Ectodermal cell (in vitro differentiated cells): Measurements from ENCODE around the gene SAPCD2.

Experiments used
- H3K27ac ChIP-seq: 2 replicates; pipeline ENCODE4 v1.7.0; 2013; ENCODE audit warnings: mild to moderate bottlenecking, low read depth, low read length; ENCODE audit not compliant: insufficient read depth, poor library complexity, severe bottlenecking
- H3K27me3 ChIP-seq: 2 replicates; pipeline ENCODE4 v1.7.0; 2013; ENCODE audit warnings: mild to moderate bottlenecking, low read length; ENCODE audit not compliant: insufficient read depth, control insufficient read depth, poor library complexity, severe bottlenecking
- H3K36me3 ChIP-seq: one replicate; pipeline ENCODE4 v1.7.0; 2013; ENCODE audit warnings: low read length; ENCODE audit not compliant: control insufficient read depth, insufficient read depth
- H3K4me1 ChIP-seq: one replicate; pipeline ENCODE4 v1.7.0; 2013; ENCODE audit warnings: low read length; ENCODE audit not compliant: control insufficient read depth, insufficient read depth
- H3K4me3 ChIP-seq: 2 replicates; pipeline ENCODE4 v1.7.0; 2013; ENCODE audit warnings: low read depth, low read length, control low read depth; ENCODE audit not compliant: insufficient read depth
- H3K9me3 ChIP-seq: 2 replicates; pipeline ENCODE4 v1.7.0; 2013; ENCODE audit warnings: mild to moderate bottlenecking, low read length, moderate library complexity; ENCODE audit not compliant: control insufficient read depth
- WGBS, 2 experiments: methylation state at CpG; one replicate each; pipeline ENCODE4 v1.1.7; 2013; ENCODE audit warnings: missing lambda C conversion rate in 2 of 2; 5-methylcytosine and 5-hydroxymethylcytosine counted together

SAPCD2 gene

DNA sequence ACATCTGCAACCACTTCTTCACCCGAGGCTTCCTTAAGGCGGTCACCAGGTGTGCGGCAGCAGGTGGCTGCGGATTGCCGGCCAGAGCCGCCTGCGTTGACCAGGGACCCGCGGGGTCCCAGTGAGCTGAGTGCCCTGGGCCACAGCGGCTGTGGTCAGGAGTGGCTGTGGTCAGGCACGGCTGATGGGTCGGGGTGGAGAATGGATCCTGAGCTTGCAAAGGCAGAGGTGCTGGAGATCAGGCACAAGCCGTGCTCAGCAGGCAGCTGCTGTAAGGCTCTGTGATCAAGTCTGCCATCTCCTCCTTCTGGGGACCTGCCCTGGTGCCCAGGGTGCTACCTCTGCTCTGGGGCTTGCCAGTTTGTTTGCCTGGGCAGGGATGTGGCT lies 9.0 kb upstream of the SAPCD2 start:
- Histone ChIP-seq H3K9me3 (no peaks in the 10 kb centered on the region), H3K27me3 (peaks cover 72% of the 10 kb centered on the region), H3K4me1 (peaks cover 10% of the 10 kb centered on the region), H3K36me3 (no peaks in the 10 kb centered on the region), H3K4me3 (no peak overlapping the region), H3K27ac (no peak overlapping the region)
- 83 to 85% methylated on average over 13 of the region's 13 CpGs for WGBS, 2 experiments

DNA sequence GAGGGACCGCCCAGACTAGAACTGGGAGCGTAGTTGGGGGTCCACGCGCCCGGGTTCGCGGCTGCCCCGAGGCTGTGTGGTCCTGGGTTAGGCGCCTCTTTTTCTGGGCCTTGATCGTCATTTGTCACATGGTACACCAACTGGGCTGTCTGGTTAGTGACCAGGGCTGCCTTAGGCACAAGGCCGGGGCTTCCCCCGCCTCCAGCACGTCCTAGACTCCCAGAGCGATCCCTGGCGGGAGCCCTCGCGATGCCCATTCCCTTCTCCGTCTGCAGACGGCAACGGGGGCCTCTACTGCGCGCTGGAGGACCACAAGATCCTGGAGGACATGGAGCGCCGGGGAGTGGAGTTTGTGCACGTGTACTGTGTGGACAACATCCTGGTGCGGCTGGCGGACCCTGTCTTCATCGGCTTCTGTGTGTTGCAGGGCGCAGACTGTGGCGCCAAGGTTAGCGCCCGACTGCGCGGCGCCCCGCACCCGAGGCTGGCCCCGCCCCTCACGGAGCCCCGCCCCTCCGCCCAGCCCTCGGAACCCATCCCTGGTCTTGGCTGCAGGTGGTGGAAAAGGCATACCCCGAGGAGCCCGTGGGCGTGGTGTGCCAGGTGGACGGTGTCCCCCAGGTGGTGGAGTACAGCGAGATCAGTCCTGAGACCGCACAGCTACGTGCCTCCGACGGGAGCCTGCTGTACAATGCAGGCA lies 8.5 kb upstream of the SAPCD2 start:
- Histone ChIP-seq H3K27ac (no peak overlapping the region), H3K36me3 (no peaks in the 10 kb centered on the region), H3K4me1 (peaks cover 10% of the 10 kb centered on the region), H3K4me3 (no peak overlapping the region), H3K27me3 (peaks cover 71% of the 10 kb centered on the region), H3K9me3 (no peaks in the 10 kb centered on the region)
- 36 to 38% methylated on average over 51 of the region's 51 CpGs for WGBS, 2 experiments

GRCh38 chr9:137077758-137078693 lies 7.7 kb upstream of the SAPCD2 start:
- Histone ChIP-seq H3K27me3 (peaks cover 75% of the 10 kb centered on the region), H3K36me3 (no peaks in the 10 kb centered on the region), H3K4me1 (peaks cover 10% of the 10 kb centered on the region), H3K4me3 (peak overlapping the region; percentile 21), H3K27ac (no peak overlapping the region), H3K9me3 (no peaks in the 10 kb centered on the region)
- 10% methylated on average over 76 of the region's 76 CpGs for WGBS, 2 experiments

GRCh38 chr9:137077010-137077747 lies 6.8 kb upstream of the SAPCD2 start, which contains the start of gene UAP1L1:
Gene UAP1L1 (plus strand): TSS chr9:137077517. CDS start chr9:137077533, 16 bp downstream.
- peaks cover 10% of the 10 kb centered on the region for H3K4me1 ChIP-seq
- H3K36me3 ChIP-seq: no peaks in the 10 kb centered on the region
- 4% methylated on average over 87 of the region's 87 CpGs for WGBS, 2 experiments
- peak within 1 kb of the TSS; percentile 21 for H3K4me3 ChIP-seq
- H3K9me3 ChIP-seq: no peaks in the 10 kb centered on the region
- no peak within 1 kb of the TSS for H3K27ac ChIP-seq
- H3K27me3 ChIP-seq: peaks cover 75% of the 10 kb centered on the region

DNA sequence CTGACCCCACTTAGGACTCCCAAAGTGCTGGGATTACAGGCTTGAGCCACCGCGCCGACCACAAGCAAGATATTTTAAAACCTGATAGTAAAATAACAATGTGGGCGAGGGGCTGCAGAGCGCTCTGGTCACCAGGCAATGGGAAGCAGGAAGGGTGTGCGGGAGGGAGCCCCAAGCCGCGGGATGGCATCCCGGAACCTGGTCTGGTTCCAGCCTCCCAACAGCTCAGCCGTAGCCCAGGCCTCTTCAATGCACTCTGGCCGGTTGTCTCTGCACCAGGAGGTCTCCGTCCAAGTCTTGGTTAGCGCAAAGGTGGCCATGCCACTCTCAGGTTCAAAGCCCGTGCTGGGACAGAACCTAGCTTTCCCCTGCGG lies 6.3 kb upstream of the SAPCD2 start:
- 74 to 76% methylated on average over 15 of the region's 15 CpGs for WGBS, 2 experiments

GRCh38 chr9:137075275-137075775 lies 5.0 kb upstream of the SAPCD2 start:
- WGBS, 2 experiments: 76 to 79% methylated on average over 12 of the region's 12 CpGs
- H3K9me3 ChIP-seq: no peaks in the 10 kb centered on the region
- H3K27me3 ChIP-seq: peaks cover 62% of the 10 kb centered on the region
- no peak overlapping the region for H3K4me3 ChIP-seq
- peaks cover 14% of the 10 kb centered on the region for H3K4me1 ChIP-seq
- H3K36me3 ChIP-seq: no peaks in the 10 kb centered on the region
- H3K27ac ChIP-seq: no peak overlapping the region

More for the DNA sequence above, 6.3 kb upstream of the SAPCD2 start:
- Histone ChIP-seq H3K36me3 (no peaks in the 10 kb centered on the region), H3K4me1 (peaks cover 10% of the 10 kb centered on the region), H3K9me3 (no peaks in the 10 kb centered on the region), H3K27ac (no peak overlapping the region), H3K4me3 (no peak overlapping the region), H3K27me3 (peaks cover 69% of the 10 kb centered on the region)

- Histone ChIP-seq H3K4me3 (no peak overlapping the region), H3K4me1 (peaks cover 14% of the 10 kb centered on the region), H3K27me3 (peaks cover 62% of the 10 kb centered on the region), H3K36me3 (no peaks in the 10 kb centered on the region), H3K9me3 (no peaks in the 10 kb centered on the region), H3K27ac (no peak overlapping the region)
- WGBS, 2 experiments: 76 to 82% methylated on average over 12 of the region's 12 CpGs
Measured at GRCh38 chr9:137074657-137075274, 4.4 kb upstream of the SAPCD2 start.

DNA sequence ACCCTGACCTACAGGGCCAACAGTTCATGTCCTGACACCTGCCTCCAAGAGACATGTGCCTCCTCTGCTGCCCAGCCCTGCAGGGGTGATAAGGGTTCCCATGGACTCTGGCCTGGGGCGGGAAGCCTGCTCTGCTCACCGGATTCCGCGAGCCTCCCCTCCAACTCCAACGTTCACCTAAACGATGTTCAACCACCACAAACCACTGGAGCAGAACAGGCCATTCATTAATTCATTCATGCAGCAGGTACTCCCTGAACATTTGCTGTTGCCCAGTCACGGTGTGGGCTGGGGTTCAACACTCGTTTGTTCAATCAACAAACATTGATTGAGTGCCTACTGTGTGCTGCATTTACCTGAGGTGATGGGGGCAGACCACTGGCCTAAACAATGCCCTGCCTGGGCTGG lies 3.6 kb upstream of the SAPCD2 start:
- Histone ChIP-seq H3K4me3 (no peak overlapping the region), H3K36me3 (no peaks in the 10 kb centered on the region), H3K27me3 (peaks cover 62% of the 10 kb centered on the region), H3K27ac (no peak overlapping the region), H3K4me1 (peaks cover 21% of the 10 kb centered on the region), H3K9me3 (no peaks in the 10 kb centered on the region)
- 91 to 96% methylated on average over 8 of the region's 8 CpGs for WGBS, 2 experiments

- Histone ChIP-seq H3K27ac (no peak overlapping the region), H3K36me3 (no peaks in the 10 kb centered on the region), H3K27me3 (peaks cover 40% of the 10 kb centered on the region), H3K4me1 (peaks cover 16% of the 10 kb centered on the region), H3K9me3 (no peaks in the 10 kb centered on the region), H3K4me3 (no peak overlapping the region)
- 89 to 94% methylated on average over 2 of the region's 2 CpGs for WGBS, 2 experiments
Measured at GRCh38 chr9:137071282-137071681, 925 bp upstream of the SAPCD2 start.
